Measurements from ENCODE around the gene CASP10. TPM values are rescaled to one million over a fixed set of nuclear protein-coding genes. Genes with fewer than 3 reads are reported as not detected.

Gene CASP10
- total and polyA plus RNA-seq, 2 of the 13 experiments (the other 11 are each of a cell fraction or from before 2014, with no cell fraction given): 22.2 to 23.8 TPM

DNA sequence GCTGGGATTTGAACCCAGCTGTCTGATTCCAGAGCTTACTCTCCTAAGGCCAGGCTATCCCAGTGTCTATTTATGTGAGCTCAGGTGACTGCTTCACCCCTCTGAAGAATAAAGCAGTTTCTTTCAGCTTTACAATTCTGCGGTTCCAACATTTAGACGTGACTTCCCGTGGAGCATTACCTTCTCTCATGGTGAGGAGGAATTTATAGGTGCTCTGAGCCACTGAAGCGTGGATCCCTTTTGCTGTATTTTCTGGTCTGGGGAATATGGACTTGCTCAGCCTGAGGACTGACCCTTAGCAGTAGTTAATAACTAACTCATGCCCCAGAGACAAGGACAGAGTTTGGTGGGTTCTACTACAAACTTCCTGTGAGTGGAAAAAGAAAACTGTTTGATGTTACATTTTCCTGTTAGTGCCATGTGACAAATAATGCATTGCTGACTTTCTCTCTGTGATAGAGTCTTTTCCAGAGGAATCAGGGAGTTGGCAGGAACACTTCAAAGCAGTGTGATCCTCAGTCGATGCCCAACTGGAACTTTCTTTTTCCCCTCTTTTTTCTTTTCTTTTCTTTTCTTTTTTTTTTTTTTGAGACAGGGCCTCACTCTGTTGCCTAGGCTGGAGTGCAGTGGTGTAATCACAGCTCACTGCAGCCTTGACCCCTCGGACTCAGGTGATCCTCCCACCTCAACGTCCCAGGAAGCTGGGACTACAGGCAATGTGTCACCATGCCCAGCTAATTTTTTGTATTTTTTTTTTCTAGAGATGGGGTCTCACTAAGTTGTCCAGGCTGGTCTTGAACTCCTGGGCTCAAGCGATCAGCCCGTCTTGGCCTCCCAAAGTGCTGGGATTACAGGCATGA is 21.9 kb downstream of the CASP10 start (continued):
- TF ChIP-seq, protein P1, sequence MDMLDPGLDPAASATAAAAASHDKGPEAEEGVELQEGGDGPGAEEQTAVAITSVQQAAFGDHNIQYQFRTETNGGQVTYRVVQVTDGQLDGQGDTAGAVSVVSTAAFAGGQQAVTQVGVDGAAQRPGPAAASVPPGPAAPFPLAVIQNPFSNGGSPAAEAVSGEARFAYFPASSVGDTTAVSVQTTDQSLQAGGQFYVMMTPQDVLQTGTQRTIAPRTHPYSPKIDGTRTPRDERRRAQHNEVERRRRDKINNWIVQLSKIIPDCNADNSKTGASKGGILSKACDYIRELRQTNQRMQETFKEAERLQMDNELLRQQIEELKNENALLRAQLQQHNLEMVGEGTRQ (IDR thresholded peaks at IDR 0.05; ENCODE audit: low read depth, low read length): 0 out of 2 replicates have a peak, but pooled peaks have one; percentile 35
- TF ChIP-seq, protein P1 (CRISPR knock-in tag; IDR thresholded peaks at IDR 0.05; ENCODE audit: borderline replicate concordance): peak; percentile 80
- TF ChIP-seq, protein P2, sequence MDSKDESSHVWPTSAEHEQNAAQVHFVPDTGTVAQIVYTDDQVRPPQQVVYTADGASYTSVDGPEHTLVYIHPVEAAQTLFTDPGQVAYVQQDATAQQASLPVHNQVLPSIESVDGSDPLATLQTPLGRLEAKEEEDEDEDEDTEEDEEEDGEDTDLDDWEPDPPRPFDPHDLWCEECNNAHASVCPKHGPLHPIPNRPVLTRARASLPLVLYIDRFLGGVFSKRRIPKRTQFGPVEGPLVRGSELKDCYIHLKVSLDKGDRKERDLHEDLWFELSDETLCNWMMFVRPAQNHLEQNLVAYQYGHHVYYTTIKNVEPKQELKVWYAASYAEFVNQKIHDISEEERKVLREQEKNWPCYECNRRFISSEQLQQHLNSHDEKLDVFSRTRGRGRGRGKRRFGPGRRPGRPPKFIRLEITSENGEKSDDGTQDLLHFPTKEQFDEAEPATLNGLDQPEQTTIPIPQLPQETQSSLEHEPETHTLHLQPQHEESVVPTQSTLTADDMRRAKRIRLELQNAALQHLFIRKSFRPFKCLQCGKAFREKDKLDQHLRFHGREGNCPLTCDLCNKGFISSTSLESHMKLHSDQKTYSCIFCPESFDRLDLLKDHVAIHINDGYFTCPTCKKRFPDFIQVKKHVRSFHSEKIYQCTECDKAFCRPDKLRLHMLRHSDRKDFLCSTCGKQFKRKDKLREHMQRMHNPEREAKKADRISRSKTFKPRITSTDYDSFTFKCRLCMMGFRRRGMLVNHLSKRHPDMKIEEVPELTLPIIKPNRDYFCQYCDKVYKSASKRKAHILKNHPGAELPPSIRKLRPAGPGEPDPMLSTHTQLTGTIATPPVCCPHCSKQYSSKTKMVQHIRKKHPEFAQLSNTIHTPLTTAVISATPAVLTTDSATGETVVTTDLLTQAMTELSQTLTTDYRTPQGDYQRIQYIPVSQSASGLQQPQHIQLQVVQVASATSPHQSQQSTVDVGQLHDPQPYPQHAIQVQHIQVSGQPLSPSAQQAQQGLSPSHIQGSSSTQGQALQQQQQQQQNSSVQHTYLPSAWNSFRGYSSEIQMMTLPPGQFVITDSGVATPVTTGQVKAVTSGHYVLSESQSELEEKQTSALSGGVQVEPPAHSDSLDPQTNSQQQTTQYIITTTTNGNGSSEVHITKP (CRISPR knock-in tag; IDR thresholded peaks at IDR 0.05; ENCODE audit: low read depth): peak; percentile 55; the same call in 1 of the 2 replicates
- TF ChIP-seq, protein P3, sequence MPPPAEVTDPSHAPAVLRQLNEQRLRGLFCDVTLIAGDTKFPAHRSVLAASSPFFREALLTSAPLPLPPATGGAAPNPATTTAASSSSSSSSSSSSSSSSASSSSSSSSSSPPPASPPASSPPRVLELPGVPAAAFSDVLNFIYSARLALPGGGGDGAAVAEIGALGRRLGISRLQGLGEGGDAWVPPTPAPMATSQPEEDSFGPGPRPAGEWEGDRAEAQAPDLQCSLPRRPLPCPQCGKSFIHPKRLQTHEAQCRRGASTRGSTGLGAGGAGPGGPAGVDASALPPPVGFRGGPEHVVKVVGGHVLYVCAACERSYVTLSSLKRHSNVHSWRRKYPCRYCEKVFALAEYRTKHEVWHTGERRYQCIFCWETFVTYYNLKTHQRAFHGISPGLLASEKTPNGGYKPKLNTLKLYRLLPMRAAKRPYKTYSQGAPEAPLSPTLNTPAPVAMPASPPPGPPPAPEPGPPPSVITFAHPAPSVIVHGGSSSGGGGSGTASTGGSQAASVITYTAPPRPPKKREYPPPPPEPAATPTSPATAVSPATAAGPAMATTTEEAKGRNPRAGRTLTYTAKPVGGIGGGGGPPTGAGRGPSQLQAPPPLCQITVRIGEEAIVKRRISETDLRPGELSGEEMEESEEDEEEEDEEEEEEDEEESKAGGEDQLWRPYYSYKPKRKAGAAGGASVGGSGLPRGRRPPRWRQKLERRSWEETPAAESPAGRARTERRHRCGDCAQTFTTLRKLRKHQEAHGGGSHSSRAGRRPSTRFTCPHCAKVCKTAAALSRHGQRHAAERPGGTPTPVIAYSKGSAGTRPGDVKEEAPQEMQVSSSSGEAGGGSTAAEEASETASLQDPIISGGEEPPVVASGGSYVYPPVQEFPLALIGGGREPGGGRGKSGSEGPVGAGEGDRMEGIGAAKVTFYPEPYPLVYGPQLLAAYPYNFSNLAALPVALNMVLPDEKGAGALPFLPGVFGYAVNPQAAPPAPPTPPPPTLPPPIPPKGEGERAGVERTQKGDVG (CRISPR knock-in tag; IDR thresholded peaks at IDR 0.05; ENCODE audit: borderline replicate concordance): peak; percentile 84; the same call in 1 of the 2 replicates
- TF ChIP-seq ARID2 (CRISPR knock-in tag; IDR thresholded peaks at IDR 0.05; ENCODE audit: borderline replicate concordance) (peak; percentile 90), ZNF121 (CRISPR knock-in tag; IDR thresholded peaks at IDR 0.05) (peak; percentile 100), ZNF816 (CRISPR knock-in tag; IDR thresholded peaks at IDR 0.05; ENCODE audit: borderline replicate concordance) (peak; percentile 61; the same call in 1 of the 2 replicates), CBFB (CRISPR knock-in tag; IDR thresholded peaks at IDR 0.05) (no peak), NFE2L1 (CRISPR knock-in tag; IDR thresholded peaks at IDR 0.05; ENCODE audit: borderline replicate concordance) (no peak), KDM1A (CRISPR knock-in tag; IDR thresholded peaks at IDR 0.05) (peak; percentile 85), KDM5B (CRISPR knock-in tag; IDR thresholded peaks at IDR 0.05; ENCODE audit: borderline replicate concordance) (no peak)
- TF ChIP-seq, protein P4, sequence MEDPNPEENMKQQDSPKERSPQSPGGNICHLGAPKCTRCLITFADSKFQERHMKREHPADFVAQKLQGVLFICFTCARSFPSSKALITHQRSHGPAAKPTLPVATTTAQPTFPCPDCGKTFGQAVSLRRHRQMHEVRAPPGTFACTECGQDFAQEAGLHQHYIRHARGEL (CRISPR knock-in tag; IDR thresholded peaks at IDR 0.05): no peak
- TF ChIP-seq, protein P5, sequence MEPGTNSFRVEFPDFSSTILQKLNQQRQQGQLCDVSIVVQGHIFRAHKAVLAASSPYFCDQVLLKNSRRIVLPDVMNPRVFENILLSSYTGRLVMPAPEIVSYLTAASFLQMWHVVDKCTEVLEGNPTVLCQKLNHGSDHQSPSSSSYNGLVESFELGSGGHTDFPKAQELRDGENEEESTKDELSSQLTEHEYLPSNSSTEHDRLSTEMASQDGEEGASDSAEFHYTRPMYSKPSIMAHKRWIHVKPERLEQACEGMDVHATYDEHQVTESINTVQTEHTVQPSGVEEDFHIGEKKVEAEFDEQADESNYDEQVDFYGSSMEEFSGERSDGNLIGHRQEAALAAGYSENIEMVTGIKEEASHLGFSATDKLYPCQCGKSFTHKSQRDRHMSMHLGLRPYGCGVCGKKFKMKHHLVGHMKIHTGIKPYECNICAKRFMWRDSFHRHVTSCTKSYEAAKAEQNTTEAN (CRISPR knock-in tag; conservative IDR thresholded peaks at IDR 0.05): 0 out of 2 replicates have a peak, but pooled peaks have one; percentile 22
- TF ChIP-seq, protein P6, sequence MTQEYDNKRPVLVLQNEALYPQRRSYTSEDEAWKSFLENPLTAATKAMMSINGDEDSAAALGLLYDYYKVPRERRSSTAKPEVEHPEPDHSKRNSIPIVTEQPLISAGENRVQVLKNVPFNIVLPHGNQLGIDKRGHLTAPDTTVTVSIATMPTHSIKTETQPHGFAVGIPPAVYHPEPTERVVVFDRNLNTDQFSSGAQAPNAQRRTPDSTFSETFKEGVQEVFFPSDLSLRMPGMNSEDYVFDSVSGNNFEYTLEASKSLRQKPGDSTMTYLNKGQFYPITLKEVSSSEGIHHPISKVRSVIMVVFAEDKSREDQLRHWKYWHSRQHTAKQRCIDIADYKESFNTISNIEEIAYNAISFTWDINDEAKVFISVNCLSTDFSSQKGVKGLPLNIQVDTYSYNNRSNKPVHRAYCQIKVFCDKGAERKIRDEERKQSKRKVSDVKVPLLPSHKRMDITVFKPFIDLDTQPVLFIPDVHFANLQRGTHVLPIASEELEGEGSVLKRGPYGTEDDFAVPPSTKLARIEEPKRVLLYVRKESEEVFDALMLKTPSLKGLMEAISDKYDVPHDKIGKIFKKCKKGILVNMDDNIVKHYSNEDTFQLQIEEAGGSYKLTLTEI (CRISPR knock-in tag; conservative IDR thresholded peaks at IDR 0.05): no peak

All from HepG2 (cell line).